CD4-positive, alpha-beta T cell treated with Interleukin-15 for 4 hours (primary cell): ENCODE measurements around the gene C14orf132.
"Not testable (repeated sequence)": the region's sequence is repeated elsewhere in the genome, so short reads cannot be mapped to it uniquely, and the experiment has no call there.

Source experiments
- DNase-seq: peaks from one replicate; pipeline ENCODE4 v3.0.0-alpha.2; 2020; ENCODE audit warnings: low spot score

C14orf132 gene

DNA sequence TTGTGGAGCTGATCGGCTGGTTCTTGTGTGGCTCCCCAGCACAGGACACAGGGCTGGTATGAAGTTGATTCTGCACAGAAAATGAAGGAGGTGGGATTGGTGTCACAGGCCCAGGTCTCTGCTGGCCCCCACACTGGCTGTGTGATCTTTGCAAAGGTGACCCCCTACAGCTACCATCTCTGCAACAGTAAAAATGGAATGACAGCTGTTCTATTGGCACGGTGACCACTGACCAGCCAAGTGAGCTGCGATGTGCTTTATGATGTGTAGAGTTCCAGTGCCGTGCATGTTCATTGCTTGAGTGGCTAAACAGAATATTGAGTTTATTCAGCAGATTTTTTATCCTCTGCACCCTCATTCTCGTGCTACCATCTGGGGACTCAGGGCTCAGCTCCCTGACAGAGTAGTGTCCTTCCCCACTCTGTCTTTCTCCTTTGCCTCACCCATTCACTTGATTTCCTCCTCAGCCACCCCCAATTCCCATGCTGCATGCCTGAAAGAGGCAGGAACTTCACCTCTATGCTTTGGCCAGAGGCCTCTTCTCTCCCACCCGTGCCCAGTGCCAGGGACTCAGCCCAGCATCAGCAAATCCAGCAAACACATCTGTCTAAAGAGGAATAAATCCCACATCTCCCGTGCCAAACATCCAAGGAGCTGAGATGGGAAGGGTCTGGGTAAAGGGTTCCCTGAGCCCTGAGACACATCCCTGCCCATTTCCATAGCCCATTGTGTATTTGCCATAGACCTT is 21.2 kb downstream of the C14orf132 start:
- no peak for DNase-seq

DNA sequence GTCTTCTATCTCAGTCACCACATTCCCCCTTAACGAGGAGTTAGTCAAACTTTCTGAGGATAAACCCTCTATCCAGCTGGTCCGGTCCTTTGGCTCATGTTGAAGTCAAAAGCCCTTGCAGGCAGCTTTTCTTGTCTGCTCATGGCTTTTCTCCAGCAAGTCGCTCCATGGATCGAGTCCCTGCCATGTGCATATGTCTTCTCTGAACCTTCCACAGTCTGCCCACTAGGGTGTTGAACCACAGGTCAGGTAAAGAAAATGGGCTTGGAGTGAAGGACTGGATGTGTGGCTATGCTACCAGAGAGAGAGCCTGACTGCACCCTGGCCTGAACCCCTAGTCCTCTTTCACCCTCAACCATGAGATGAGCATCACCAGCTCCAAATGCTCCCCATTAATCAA is 22.8 kb downstream of the C14orf132 start:
- no peak for DNase-seq

DNA sequence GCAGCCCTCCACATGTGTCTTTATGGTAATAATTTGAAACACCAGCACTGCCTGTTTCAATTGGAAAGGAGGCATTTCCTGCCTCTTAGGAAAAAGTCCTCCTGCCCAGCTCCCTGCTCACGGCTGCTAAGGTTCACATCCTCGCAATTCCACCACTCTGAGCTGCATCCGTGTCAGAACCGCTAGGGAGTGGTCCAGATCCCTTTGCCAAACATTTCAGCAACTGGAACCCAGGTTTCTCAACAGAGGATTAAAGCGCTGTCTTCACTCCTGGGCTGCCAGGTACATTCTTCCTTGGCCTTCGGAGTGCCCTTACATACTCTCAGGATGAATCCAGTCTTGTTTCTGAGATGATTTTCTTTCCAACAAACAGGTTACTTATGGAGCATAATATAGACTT is 23.3 kb downstream of the C14orf132 start:
- DNase-seq: no peak

DNA sequence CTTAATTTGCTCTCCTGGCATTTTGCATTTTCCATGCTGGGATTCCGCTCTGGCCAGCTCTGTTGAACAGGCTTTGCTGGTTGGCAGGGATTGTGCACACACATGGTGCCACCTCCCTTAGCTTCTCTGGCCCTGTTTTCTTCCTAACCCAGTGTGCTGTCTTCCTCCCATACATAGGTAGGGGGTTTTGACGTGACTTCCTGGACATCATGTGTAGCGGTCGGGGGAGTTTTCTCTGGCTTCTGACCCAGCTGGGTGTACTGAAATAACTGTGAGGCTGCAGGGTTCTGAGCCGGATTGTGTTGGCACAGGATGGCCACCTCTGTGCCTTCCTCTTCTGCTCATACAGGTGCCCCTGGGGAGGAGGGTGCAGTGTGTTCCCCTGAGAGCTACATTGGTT is 25.7 kb downstream of the C14orf132 start:
- DNase-seq: no peak

DNA sequence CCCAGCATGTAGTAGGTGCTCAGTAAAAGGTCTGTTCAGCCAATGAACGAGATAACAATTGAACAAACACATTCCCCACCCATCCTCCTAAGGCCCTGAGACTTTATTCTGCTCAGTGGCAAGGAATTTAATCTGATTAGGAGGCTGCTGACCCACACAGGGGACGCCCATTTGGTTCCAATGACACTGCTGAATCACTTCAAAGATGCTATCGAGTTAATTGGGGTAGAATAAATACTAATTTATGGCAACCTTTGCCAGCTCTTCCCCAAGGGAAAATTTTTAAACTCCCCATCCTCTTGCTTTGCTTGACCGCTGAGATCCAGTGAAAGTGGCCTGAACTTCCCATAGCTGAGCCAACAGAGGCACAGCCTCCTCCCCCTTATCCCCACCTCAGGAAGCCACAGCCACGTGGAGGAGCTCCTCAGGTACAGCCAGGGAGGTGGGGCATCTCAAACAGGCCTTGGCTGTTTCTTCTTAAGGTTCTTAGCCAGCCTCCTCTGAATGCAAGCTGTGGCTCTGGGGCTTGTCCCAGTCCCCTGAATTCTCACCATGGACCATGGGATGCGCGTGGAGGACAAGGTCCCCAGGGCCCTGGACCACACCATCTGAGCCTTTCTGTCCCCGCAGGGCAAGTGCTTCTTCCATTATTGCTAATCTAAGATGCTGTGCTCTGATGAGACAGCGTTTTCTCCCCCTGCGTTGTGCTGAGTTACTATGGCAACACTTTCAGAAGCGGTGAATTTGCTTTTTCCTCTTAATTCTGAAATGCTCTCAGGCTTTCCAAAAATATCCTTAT is 26.7 kb downstream of the C14orf132 start:
- no peak for DNase-seq

DNA sequence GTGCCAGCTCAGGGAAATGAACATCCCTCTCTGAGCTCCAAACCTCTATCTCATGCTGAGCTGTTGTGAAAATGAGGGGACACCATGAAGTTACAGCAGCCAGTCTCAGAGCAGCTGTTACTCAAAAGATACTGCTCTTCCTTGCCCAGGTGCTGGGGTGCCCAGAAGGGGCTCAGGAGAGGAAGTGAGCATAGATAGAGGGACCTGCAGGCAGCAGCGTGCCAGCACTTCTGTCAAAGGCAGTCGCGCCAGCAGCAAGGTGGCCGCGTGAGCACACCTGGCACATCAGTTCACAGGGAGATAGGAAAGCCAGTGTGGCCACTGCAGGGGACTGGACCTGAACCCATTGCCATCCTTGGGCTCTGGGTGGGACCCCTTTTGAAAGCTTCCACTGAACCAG is 27.8 kb downstream of the C14orf132 start:
- DNase-seq: no peak

DNA sequence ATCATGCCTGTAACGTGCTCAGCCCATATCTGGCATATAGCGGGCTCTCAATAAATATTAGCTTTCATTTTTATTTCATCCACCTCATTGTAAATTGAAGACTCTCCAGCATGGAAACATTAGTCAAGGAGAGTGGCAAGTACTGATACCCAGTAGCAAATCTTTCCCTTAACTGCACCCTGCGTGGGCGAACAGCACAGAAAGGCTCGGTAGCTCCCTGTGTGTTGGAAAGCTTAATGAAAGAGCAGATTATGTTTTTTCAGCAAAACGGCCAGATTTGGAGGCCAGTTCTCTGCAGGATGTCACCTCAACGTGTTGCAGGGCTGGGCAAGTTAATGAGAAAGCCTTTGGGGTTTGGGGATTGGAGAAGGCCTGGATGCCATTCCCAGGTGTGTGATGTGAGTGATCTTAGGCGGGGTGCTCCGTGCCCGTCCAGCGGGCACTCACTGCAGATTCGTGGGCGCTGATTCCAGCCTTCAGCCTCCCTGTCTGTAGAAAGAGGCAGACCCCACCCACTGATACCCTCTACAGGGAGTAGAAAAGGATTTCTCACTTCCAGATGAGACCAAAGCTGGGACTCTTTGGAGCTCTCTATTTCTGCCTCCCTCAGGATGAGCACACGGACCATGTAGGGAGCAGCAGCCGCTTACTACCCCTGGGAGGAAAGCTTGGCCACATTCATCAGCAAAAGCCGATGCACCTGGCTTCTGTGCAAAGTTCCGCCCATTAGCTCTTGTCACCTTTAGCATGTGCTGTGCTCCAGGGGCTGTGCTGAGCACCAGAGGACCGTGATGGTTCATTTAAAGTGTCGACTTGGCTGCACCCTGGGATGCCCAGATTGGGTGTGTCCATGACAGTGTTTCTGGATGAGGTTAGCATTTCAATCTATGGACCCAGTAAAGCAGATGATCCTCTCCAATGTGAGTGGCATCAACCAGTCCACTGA is 29.1 kb downstream of the C14orf132 start:
- DNase-seq: no peak

DNA sequence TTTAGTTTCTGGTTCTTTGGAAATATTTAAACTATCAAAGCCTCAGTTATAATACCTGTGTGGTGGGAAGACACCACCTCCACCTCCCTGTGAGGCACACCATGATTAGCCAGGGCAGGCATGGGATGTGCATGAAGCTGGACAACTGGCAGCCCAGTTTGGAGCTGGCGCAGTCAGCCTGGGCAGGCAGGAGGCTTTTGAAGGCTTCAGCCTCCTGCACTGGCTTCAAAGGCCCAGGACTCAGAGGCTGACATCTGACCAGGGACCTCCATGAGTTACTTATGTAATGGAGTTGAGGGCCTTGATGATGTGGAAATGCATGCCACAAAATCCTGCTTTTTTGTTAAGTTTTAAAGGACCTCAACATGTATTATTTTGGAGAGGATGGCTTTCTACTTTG is 30.3 kb downstream of the C14orf132 start:
- no peak for DNase-seq

DNA sequence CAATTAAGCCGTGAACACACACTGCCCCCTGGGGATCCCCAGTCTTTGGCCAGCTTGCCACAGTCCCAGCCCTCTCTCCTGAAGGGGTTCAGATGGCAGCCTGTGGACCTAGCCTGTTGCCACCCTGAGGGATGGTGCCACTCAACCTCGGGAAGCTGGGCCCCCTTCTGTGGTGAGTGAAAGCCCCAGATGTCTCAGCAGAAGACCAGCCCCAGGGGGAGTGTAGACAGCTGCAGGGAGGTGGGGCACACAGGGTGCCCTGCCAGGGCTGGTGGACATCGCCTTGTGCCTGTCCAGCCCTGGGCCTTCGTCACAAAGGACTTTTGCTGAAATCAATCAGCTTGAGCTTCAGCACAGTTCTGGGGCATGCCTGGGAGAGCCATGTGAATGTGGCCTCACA is 32.4 kb downstream of the C14orf132 start:
- DNase-seq: no peak

DNA sequence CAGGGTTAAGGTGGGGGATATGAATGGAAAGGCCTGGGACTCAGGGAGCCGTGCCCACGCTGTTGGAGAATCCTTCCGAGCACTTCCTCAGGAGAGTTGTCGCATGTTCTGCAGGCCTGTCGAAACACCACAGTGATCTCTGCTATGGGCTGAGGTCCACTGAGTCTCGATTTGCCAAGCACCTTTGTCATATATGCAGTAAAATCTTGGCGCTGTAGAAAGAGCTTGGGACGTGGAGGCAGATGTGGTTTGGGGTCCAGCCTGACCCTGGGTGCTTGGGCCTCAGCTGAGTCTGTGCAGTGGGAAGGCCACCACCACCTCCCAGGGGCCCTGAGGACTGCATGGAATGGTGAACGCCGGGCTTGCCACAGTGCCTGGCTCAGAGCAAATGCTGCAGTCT is 32.9 kb downstream of the C14orf132 start:
- DNase-seq: no peak

DNA sequence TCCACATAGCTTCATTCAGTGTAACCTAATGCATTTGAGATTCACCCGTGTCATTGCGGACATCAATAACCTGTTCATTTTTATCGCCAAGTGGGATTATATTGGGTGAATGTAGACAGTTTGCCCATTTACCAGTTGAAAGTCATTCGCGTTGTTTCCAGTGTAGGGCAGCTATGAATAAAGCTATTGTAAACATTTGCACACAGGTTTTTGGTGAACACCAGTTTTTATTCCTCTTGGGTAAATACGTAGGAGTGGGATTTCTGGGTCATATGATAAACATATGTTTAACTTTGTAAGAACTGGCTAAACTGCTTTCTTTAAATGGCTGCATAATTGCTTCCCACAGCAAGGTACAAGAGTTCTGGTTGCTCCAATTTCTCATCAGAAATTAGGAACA is 33.6 kb downstream of the C14orf132 start:
- no peak for DNase-seq

DNA sequence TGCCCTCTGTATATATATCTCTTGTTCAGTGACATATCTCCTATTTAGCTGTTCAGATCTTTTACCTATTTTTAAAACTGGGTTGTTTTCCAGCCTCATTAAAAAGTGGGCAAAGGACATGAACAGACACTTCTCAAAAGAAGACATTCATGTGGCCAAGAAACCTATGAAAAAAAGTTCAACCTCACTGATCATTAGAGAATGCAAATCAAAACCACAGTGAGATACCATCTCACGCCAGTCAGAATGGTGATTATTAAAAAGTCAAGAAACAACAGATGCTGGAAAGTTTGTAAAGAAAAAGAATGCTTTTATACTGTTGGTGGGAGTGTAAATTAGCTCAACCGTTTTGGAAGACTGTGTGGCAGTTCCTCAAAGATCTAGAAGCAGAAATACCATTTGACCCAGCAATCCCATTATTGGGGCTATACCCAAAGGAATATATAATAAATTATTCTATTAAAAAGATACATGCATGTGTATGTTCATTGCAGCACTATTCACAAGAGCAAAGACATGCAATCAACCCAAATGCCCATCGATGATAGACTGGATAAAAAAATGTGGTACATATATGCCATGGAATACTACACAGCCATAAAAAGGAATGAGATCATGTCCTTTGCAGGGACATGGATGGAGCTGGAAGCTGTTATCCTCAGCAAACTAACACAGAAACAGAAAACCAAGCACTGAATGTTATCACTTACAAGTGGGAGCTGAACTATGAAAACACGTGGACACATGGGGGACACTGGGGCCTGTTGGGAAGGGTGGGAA is 34.3 kb downstream of the C14orf132 start:
- not testable (repeated sequence) for DNase-seq

DNA sequence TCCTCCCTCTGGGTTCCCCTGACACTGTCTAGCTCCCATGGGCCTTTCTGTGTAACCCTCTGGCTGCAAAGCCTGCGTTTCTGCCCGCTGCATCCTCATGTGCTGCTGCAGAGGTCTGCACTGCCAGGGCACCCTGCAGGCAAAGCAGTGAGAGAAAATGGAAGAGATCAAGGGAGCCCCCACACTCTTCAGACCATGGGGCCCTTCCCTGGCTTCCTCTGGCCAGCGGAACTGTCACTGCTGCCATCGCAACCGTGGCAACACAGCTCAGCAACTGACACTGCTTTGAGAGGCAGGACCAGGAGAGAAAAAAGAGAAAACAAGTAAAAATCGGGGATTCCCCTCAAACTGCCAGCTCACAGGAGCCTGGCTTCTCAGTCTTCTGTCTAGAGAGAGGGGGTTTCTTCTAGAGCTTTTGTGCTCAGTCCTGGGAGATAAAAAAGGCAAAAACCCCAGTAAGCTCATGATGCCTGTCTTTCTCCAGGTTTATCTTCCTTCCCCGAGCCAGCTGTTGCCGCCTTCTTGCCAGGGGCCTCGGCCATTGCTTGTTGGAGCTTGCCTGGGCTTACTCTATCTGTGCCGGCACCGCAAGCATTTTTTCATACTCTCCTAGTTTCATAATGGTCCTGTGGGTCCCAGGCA is 38.9 kb downstream of the C14orf132 start:
- no peak for DNase-seq

DNA sequence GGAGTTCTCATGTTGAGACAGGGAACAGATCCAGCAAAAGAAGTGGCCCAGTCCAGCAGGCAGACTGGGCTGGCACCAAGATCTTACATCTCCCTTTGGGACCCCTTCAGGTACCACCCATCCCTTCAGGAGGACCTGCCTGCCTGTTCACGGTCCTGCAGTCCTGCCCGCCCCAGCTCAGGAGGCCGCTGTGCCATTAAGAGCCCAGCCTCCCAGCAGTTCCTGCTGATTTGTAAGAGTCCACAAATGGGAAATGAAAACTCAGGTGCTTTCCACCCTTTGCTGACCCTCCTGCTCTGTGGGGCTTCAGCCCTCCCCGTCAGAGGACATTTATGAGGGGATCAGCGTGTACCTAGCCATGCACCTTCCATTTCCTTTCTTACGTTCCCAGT is 39.5 kb downstream of the C14orf132 start:
- no peak for DNase-seq

DNA sequence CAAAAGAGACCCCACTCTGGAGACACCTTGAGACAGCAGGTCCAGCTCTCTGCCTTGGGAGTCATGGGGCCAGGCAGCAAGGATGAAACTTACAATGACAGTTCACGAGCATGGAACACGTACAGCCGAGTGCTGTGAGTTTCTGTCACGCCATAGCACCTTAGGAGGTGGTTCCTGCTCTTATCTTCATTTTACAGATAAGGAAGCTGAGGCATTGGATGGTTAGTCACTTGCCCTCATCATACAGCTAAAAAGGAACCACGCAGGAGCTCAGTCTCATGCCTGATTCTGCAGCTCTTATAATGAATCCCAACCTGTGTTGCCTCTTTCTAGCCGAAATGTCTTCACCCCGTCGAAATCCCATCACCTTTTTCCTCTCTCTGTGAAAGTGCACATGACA is 39.9 kb downstream of the C14orf132 start:
- no peak for DNase-seq

DNA sequence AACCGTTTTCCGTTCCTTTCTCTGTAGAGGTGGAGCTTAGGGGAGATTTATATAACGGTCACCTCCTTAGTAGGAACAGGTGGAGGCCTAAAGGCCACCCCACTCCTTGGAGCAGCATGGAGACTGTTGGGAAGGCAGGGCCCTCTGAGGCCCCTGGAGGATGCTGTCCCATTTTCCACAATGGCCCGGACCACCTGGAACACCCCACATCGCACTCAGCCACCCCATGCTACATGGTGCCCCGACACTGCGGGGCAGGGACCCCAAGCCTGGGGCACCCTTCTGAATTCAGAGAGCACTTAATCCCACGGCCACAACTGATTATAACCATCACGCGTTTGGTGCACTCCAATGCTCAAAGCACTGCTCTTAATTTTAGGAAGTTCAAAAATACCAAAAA is 41.4 kb downstream of the C14orf132 start:
- DNase-seq: no peak

DNA sequence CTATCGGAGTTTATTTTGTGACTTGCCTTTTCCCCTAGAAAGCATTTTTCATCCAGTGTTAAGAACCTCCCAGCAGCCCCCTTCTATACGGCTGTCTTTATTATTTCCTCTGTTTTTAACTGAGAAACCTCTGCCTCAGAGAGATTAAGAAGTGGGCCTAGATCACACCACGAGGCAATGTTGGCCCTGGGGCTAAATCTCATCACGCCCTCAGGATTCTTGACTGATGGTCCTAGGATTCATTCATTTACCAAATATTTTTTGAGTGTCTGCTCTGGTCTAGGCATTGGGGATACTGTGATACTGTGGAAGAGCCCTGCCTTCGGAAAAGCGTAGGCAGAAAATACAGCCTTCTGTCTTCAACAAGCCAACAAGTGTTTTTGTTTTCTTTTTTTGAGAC is 42.1 kb downstream of the C14orf132 start:
- no peak for DNase-seq

DNA sequence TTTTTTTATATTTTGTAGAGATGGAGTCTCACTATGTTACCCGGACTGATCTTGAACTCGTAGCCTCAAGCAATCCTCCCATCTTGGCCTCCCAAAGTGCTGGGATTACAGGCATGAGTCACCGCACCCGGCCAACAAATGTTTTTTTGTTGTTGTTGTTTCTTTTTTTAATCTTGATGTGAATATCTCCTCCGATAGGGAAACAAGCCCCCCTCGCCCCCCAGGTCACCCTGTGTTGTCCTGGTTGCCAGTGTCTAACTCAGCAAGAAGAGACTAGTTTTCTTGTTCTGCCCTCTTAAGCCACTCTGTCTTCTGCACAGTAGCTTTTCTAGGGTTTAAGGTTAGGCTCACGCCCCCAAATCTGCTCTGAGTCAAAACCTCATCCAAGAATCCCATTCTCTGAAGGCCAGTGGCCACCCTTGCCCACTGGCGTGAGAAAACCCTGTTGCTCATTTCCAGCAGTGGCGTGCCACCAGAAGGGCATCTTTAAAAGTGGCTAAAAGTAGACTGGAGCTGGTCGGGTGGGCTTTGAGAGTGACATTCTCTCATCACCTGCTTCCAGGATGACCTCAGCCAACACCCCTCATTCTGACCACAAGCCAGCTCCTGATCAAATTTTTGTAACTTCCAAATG is 42.7 kb downstream of the C14orf132 start:
- DNase-seq: no peak

DNA sequence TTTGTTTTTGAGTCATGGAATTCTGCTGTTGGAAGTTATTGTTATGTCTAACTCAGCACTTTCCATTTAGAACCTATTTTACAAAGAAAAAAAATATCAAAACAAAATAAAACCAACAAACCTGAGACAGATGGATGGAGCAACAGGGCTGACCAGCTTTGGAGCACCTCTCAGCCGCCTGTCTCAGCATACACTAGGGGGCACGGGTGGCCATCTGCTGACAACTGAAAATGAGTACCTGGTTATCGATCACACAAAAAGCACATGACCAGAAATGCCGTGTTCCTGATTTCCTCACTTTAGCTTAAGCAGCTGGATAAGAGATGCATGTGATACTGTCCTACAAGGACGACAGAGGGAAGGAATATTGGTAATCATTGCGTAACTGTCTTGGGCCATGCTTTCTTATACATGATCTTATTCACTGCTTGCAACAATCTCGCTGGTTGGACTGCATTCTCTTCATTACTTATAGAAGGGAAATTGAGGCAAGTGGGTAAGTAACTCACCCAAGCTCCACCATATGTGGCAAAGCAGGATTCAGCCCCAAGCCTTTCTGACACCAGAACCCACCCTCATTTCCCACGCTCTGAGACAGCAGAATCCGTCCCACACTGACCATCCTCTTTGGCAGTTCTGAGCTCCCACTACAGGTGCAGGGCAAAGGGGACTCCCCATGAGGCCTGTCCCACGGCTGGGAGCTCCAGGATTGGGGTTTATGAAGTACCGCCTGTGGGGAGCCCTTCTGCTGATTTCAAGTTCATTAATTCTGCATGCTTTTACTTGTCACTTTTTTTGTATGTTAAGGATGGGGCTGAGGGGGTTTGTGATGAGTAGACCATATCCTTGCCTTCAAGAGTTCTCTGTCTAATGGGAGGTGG is 43.5 kb downstream of the C14orf132 start:
- no peak for DNase-seq
